ENCODE measurements around the gene UBXN11. TPM values are rescaled to one million over a fixed set of nuclear protein-coding genes. Genes with fewer than 3 reads are reported as not detected.

The UBXN11 gene
- total and polyA plus RNA-seq, 2 of the 13 experiments (the other 11 are each of a cell fraction or from before 2014, with no cell fraction given), result 9.3 to 10.4 TPM

GRCh38 chr1:26233903-26234643 lies 72.4 kb downstream of the UBXN11 start, which contains the start of gene CEP85 (continued):
- TF ChIP-seq MTERF4 (CRISPR knock-in tag; IDR thresholded peaks at IDR 0.05) (peak; percentile 78; the same call in 1 of the 2 replicates), PAX8 (CRISPR knock-in tag; IDR thresholded peaks at IDR 0.05; ENCODE audit: borderline replicate concordance) (no peak), ZKSCAN8 (CRISPR knock-in tag; IDR thresholded peaks at IDR 0.05; ENCODE audit: borderline replicate concordance) (no peak), ZNF674 (CRISPR knock-in tag; IDR thresholded peaks at IDR 0.05; ENCODE audit: low read depth) (no peak), ZFP1 (CRISPR knock-in tag; IDR thresholded peaks at IDR 0.05) (0 out of 2 replicates have a peak, but pooled peaks have one; percentile 7), PRDM4 (CRISPR knock-in tag; IDR thresholded peaks at IDR 0.05; ENCODE audit: borderline replicate concordance) (no peak), CHCHD3 (CRISPR knock-in tag; IDR thresholded peaks at IDR 0.05) (no peak), MTF2 (CRISPR knock-in tag; IDR thresholded peaks at IDR 0.05; ENCODE audit: borderline replicate concordance) (peak; percentile 62; the same call in 1 of the 2 replicates), MED1 (CRISPR knock-in tag; IDR thresholded peaks at IDR 0.05) (no peak), FIP1L1 (IDR thresholded peaks at IDR 0.05; ENCODE audit: borderline replicate concordance, insufficient read depth, low read depth, low read length) (no peak), ZNF570 (CRISPR knock-in tag; IDR thresholded peaks at IDR 0.05; ENCODE audit: borderline replicate concordance) (no peak), ZNF672 (CRISPR knock-in tag; IDR thresholded peaks at IDR 0.05) (no peak), ZNF839 (CRISPR knock-in tag; IDR thresholded peaks at IDR 0.05; ENCODE audit: borderline replicate concordance) (peak; percentile 75; the same call in 1 of the 2 replicates), ZBTB40 (IDR thresholded peaks at IDR 0.05) (no peak), ZBTB40 (CRISPR knock-in tag; IDR thresholded peaks at IDR 0.05) (peak; percentile 79; the same call in 1 of the 2 replicates), GTF3A (CRISPR knock-in tag; conservative IDR thresholded peaks at IDR 0.05) (no peak), GABPB1 (CRISPR knock-in tag; IDR thresholded peaks at IDR 0.05) (peak; percentile 76)
